Astrocyte (in vitro differentiated cells and primary cell): ENCODE results near the gene ANKRD11.

Source experiments
- EZH2 ChIP-seq: IDR thresholded peaks from 2 replicates; pipeline ENCODE4 v1.6.1; 2012; ENCODE audit warnings: mild to moderate bottlenecking, low read length, inconsistent platforms; ENCODE audit not compliant: insufficient read depth
- TF ChIP-seq, protein P1 (sequence below): IDR thresholded peaks from 2 replicates; pipeline ENCODE4 v1.5.1; 2011; ENCODE audit warnings: low read depth, mild to moderate bottlenecking, inconsistent platforms, low read length, moderate library complexity; ENCODE audit not compliant: insufficient read depth

DNA sequence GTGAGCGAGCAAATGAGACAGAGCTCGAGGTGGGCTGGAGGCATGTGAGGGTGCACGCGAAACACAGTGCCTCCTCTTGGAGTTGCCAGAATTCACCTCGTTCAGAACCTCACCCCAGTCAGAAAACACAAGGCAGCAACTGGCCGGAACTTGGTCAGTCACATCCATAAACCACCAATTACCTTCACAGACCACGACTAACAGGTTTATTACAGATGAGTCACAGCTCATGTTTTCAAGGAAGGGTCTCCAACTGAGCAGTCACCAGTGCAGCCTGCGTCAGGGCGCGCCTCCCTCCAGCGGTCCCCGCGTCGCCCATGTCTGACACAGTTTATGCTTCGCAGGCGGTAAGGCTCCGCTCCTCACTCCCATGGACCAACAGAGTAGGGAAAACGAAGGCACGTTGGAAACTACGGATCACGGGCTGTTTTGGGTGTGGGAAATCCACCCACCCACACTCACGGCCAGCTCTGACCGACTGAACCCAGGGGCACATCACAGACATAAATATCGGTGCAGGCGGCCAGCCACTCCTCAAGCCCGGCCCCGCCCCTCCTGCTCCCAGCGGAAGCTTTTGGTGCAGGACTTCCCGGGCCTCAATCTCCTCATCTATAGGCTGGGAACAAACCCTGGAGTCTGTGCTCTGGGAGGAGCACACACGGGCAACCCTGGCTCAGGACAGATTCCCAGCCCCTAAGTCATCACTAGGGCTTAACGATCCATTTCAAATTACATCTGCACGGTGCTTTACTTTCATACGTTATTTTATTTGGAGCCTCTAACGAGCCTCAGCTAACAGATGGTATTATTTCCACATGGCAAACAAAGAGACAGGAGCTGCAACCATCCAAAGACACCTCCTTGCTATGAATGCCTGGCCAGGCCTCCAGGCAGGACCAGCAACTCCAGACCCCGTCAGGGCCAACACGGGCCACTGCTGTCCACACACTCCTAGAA is 146.6 kb downstream of the ANKRD11 start:
- TF ChIP-seq, protein P1, sequence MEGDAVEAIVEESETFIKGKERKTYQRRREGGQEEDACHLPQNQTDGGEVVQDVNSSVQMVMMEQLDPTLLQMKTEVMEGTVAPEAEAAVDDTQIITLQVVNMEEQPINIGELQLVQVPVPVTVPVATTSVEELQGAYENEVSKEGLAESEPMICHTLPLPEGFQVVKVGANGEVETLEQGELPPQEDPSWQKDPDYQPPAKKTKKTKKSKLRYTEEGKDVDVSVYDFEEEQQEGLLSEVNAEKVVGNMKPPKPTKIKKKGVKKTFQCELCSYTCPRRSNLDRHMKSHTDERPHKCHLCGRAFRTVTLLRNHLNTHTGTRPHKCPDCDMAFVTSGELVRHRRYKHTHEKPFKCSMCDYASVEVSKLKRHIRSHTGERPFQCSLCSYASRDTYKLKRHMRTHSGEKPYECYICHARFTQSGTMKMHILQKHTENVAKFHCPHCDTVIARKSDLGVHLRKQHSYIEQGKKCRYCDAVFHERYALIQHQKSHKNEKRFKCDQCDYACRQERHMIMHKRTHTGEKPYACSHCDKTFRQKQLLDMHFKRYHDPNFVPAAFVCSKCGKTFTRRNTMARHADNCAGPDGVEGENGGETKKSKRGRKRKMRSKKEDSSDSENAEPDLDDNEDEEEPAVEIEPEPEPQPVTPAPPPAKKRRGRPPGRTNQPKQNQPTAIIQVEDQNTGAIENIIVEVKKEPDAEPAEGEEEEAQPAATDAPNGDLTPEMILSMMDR = no peak
- no peak for TF ChIP-seq EZH2
